ENCODE measurements around the gene SYPL2.

GRCh38 chr1:109531380-109531779 lies 65.0 kb downstream of the SYPL2 start:
- TF ChIP-seq CTCF (IDR thresholded peaks at IDR 0.05) (no peak), POLR2A (IDR thresholded peaks at IDR 0.05) (no peak)
